PFSK-1 (cell line): ENCODE results near the gene ANKS4B.

Experiments used
- POLR2AphosphoS5 ChIP-seq: IDR thresholded peaks from 2 replicates; pipeline ENCODE4 v1.6.1; 2012; ENCODE audit warnings: low read depth, mild to moderate bottlenecking, control low read depth, low read length, moderate library complexity
- TAF1 ChIP-seq: IDR thresholded peaks from 2 replicates; pipeline ENCODE4 v1.6.1; 2012; ENCODE audit warnings: low read length, control low read depth, borderline replicate concordance; ENCODE audit not compliant: insufficient read depth

DNA sequence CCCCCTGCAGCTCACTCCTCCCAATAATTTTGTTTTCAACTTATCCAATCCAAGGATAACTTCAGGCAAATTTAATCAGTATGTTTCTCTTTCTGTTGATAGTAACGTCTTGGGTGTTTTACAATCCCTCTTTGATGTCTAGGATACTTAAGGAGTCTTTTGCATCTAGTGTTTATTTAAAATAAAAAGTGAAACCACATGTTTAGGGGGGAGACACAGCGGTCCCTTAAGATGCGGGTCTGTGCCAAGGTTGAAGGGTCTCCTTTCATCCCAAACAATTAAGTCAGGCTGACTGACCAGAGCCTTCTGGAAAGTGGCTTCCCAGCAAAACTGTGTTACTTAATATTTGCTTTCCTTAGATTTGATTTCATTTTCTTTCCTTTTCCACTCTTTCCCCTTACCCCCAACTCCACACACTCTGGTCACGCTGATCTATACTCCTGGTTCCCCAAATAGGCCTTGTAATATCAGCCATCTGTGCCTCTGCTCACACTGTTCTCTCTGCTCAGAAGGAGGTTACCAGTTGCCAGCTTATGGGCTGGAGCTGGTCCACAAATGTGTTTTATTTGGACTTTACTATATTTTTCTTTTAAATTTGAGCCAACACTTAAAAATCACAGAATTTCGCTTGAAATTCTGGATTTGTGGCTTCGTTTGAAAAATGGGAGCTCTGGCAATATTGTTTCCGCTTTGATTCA is 11.2 kb downstream of the ANKS4B start:
- TF ChIP-seq TAF1 = no peak
- no peak for TF ChIP-seq POLR2AphosphoS5
